ENCODE measurements around the gene TCP11L2. TPM values are rescaled to one million over a fixed set of nuclear protein-coding genes. Genes with fewer than 3 reads are reported as not detected.

The TCP11L2 gene
- total and polyA plus RNA-seq, 2 experiments from 2014 or later, result 17.7 to 26.2 TPM

DNA sequence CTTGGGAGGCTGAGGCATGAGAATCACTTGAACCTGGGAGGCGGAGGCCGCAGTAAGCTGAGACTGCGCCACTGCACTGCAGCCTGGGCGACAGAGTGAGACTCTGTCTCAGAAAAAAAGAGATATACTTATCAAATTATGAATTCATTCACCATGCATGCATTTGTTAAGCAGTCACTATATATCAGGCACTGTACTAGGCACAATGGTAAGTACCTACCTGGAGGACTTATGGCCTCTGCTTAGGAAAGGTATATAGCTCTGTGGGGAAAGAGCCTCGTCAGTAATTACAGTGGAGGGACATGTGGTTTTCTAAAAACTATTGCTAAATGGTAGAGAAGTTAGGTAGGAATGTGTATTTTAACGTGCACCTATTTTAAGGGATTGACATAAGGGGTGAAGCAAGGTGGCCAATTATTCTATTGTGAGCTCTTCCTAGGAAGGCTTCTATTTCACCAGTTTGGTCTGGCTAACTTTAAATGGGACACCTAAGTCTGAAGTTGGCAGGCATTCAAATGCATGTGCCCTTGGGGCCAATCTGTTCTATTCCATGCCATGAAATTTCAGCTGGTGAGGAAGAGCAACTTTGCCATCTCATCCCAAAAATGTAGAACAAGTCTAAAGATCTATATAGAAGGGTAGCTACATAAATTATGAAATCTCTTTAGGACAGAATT lies 15.0 kb downstream of the TCP11L2 start:
- 94 to 98% methylated on average over 6 of the region's 6 CpGs for WGBS, 2 experiments (ENCODE audit: low coverage in 1 of 2, low lambda C conversion rate in 2 of 2, missing lambda C conversion rate in 2 of 2)
- Histone ChIP-seq H3F3A (ENCODE audit: insufficient read depth) (no peaks in the 10 kb centered on the region), H3K27ac (no peak overlapping the region), H3K4me3 (no peak overlapping the region), H3K4me2 (ENCODE audit: unreplicated experiment) (no peak overlapping the region), H3K9me2 (ENCODE audit: insufficient read depth) (no peaks in the 10 kb centered on the region), H2AFZ (no peak overlapping the region), H4K20me1 (ENCODE audit: insufficient read depth) (no peaks in the 10 kb centered on the region), H3K36me3 (ENCODE audit: low read depth) (peaks cover 39% of the 10 kb centered on the region), H3K79me2 (ENCODE audit: insufficient read depth) (no peaks in the 10 kb centered on the region), H3K9ac (no peak overlapping the region), H3K27me3 (replicated peaks; ENCODE audit: insufficient read depth) (no peaks in the 10 kb centered on the region), H3K4me1 (ENCODE audit: insufficient read depth) (no peaks in the 10 kb centered on the region), H3K9me3 (ENCODE audit: low read depth) (no peaks in the 10 kb centered on the region)
- TF ChIP-seq EZH2phosphoT487 (IDR thresholded peaks at IDR 0.05; ENCODE audit: insufficient read depth, low read depth) (no peak), EZH2 (IDR thresholded peaks at IDR 0.05; ENCODE audit: insufficient read depth, poor library complexity, severe bottlenecking) (no peak)
- in situ Hi-C loops (cut with MboI), result no loop called here
- DNase-seq, result no peak

DNA sequence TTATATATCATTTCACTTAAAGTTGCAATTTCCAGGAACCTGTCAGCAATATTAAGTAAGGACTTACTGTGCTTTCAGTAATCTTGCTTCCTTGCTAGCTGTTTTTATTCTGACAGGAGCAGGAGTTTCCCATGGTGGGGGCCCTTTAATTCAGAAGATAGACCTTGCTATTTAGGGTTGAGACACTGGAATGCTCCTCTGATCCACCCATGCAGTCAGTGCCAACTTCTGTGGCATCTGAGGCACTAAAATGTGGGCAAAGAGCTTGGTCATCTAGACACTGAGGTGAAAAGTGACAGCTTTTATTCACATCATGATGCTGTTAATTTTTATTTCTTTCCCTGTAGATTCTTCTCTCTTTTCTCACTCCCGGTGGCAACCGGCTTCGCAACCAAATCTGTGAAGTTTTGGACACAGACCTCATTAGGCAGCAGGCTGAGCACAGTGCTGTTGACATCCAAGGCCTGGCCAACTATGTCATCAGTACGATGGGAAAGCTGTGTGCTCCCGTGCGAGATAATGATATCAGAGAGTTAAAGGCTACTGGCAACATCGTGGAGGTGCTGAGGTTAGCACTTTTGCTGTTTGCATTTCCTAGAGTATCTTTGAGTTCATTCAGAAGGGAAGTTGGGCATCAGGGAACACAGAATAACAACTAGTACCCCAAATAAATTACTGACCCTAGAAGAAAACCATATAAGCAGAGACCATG lies 18.8 kb downstream of the TCP11L2 start:
- 55 to 67% methylated on average over 7 of the region's 7 CpGs for WGBS, 2 experiments (ENCODE audit: low coverage in 1 of 2, low lambda C conversion rate in 2 of 2, missing lambda C conversion rate in 2 of 2)
- H3K27me3 ChIP-seq (replicated peaks; ENCODE audit: insufficient read depth), result no peaks in the 10 kb centered on the region
- no peak overlapping the region for H3K9ac ChIP-seq
- H3K4me3 ChIP-seq, result no peak overlapping the region
- H3K36me3 ChIP-seq (ENCODE audit: low read depth), result peaks cover 47% of the 10 kb centered on the region
- H3K27ac ChIP-seq, result no peak overlapping the region
- in situ Hi-C loops (cut with MboI), result no loop called here
- no peaks in the 10 kb centered on the region for H3F3A ChIP-seq (ENCODE audit: insufficient read depth)
- H3K9me3 ChIP-seq (ENCODE audit: low read depth), result no peaks in the 10 kb centered on the region
- TF ChIP-seq EZH2 (IDR thresholded peaks at IDR 0.05; ENCODE audit: insufficient read depth, poor library complexity, severe bottlenecking) (no peak), EZH2phosphoT487 (IDR thresholded peaks at IDR 0.05; ENCODE audit: insufficient read depth, low read depth) (no peak)
- no peak for DNase-seq
- H4K20me1 ChIP-seq (ENCODE audit: insufficient read depth), result no peaks in the 10 kb centered on the region
- no peaks in the 10 kb centered on the region for H3K79me2 ChIP-seq (ENCODE audit: insufficient read depth)
- no peak overlapping the region for H3K4me2 ChIP-seq (ENCODE audit: unreplicated experiment)
- H3K4me1 ChIP-seq (ENCODE audit: insufficient read depth), result no peaks in the 10 kb centered on the region
- no peaks in the 10 kb centered on the region for H3K9me2 ChIP-seq (ENCODE audit: insufficient read depth)
- H2AFZ ChIP-seq, result no peak overlapping the region

GRCh38 chr12:106323537-106323936 lies 21.0 kb downstream of the TCP11L2 start:
- Histone ChIP-seq H3K4me2 (ENCODE audit: unreplicated experiment) (no peak overlapping the region), H3F3A (ENCODE audit: insufficient read depth) (no peaks in the 10 kb centered on the region), H3K79me2 (ENCODE audit: insufficient read depth) (no peaks in the 10 kb centered on the region), H3K9me2 (ENCODE audit: insufficient read depth) (no peaks in the 10 kb centered on the region), H3K27me3 (replicated peaks; ENCODE audit: insufficient read depth) (no peaks in the 10 kb centered on the region), H3K4me3 (no peak overlapping the region), H3K36me3 (ENCODE audit: low read depth) (peaks cover 43% of the 10 kb centered on the region), H3K4me1 (ENCODE audit: insufficient read depth) (no peaks in the 10 kb centered on the region), H3K9me3 (ENCODE audit: low read depth) (no peaks in the 10 kb centered on the region), H3K27ac (no peak overlapping the region), H2AFZ (no peak overlapping the region), H4K20me1 (ENCODE audit: insufficient read depth) (no peaks in the 10 kb centered on the region), H3K9ac (no peak overlapping the region)
- WGBS, 2 experiments (ENCODE audit: low coverage in 1 of 2, low lambda C conversion rate in 2 of 2, missing lambda C conversion rate in 2 of 2), result 97 to 99% methylated on average over 2 of the region's 2 CpGs
- DNase-seq, result no peak
- in situ Hi-C loops (cut with MboI), result no loop called here
- no peak for TF ChIP-seq EZH2 (IDR thresholded peaks at IDR 0.05; ENCODE audit: insufficient read depth, poor library complexity, severe bottlenecking)
- TF ChIP-seq EZH2phosphoT487 (IDR thresholded peaks at IDR 0.05; ENCODE audit: insufficient read depth, low read depth), result no peak

GRCh38 chr12:106327309-106327869 lies 24.9 kb downstream of the TCP11L2 start:
- Histone ChIP-seq H3K27me3 (replicated peaks; ENCODE audit: insufficient read depth) (no peaks in the 10 kb centered on the region), H3K36me3 (ENCODE audit: low read depth) (peaks cover 25% of the 10 kb centered on the region; the same call in 1 of the 2 replicates), H3K4me1 (ENCODE audit: insufficient read depth) (no peaks in the 10 kb centered on the region), H3K9me2 (ENCODE audit: insufficient read depth) (no peaks in the 10 kb centered on the region), H3K9me3 (ENCODE audit: low read depth) (no peaks in the 10 kb centered on the region), H3F3A (ENCODE audit: insufficient read depth) (no peaks in the 10 kb centered on the region), H3K4me2 (ENCODE audit: unreplicated experiment) (no peak overlapping the region), H3K27ac (no peak overlapping the region), H2AFZ (no peak overlapping the region), H3K79me2 (ENCODE audit: insufficient read depth) (no peaks in the 10 kb centered on the region), H3K4me3 (no peak overlapping the region), H3K9ac (no peak overlapping the region), H4K20me1 (ENCODE audit: insufficient read depth) (no peaks in the 10 kb centered on the region)
- in situ Hi-C loops (cut with MboI), result no loop called here
- WGBS, 2 experiments (ENCODE audit: low coverage in 1 of 2, low lambda C conversion rate in 2 of 2, missing lambda C conversion rate in 2 of 2), result 63 to 71% methylated on average over 2 of the region's 2 CpGs
- DNase-seq, result no peak
- TF ChIP-seq EZH2 (IDR thresholded peaks at IDR 0.05; ENCODE audit: insufficient read depth, poor library complexity, severe bottlenecking) (no peak), EZH2phosphoT487 (IDR thresholded peaks at IDR 0.05; ENCODE audit: insufficient read depth, low read depth) (no peak)
